Mesothelial cell of epicardium (in vitro differentiated cells): ENCODE results near the gene SMAGP. TPM values are rescaled to one million over a fixed set of nuclear protein-coding genes. Genes with fewer than 3 reads are reported as not detected.

Experiments
- DNase-seq, 2 experiments: peaks; one replicate each; pipeline ENCODE4 v3.0.0; 2021; ENCODE audit warnings: low spot score in 2 of 2; ENCODE audit not compliant: unreplicated experiment in 2 of 2
- H3K27ac Mint-ChIP-seq: 2 replicates; pipeline ENCODE4 v1.8.0; 2021; ENCODE audit warnings: mixed read lengths
- H3K27me3 Mint-ChIP-seq: 2 replicates; pipeline ENCODE4 v1.8.0; 2021; ENCODE audit warnings: low read depth, mixed read lengths
- H3K36me3 Mint-ChIP-seq: 2 replicates; pipeline ENCODE4 v1.8.0; 2021; ENCODE audit warnings: mixed read lengths
- H3K4me1 Mint-ChIP-seq: 2 replicates; pipeline ENCODE4 v1.8.0; 2021; ENCODE audit warnings: mixed read lengths
- H3K4me3 Mint-ChIP-seq: 2 replicates; pipeline ENCODE4 v1.8.0; 2021; ENCODE audit warnings: mild to moderate bottlenecking, moderate library complexity, mixed read lengths
- H3K9me3 Mint-ChIP-seq: 2 replicates; pipeline ENCODE4 v1.8.0; 2021; ENCODE audit warnings: mixed read lengths
- total RNA-seq: library from RNA; stranded (reverse); gene quantifications from 3 replicates; pipeline ENCODE4 v1.2.1, GENCODE V29; 2021
- TF ChIP-seq, protein P1 (sequence below): fragments of 200-600 bp; sonication (generic); IDR thresholded peaks from one replicate; pipeline ENCODE4 v1.5.0; 2021; ENCODE audit warnings: antibody characterized with exemption; ENCODE audit not compliant: unreplicated experiment

SMAGP gene
- total RNA-seq, 1 donor from 2014 or later = 21.5 TPM

DNA sequence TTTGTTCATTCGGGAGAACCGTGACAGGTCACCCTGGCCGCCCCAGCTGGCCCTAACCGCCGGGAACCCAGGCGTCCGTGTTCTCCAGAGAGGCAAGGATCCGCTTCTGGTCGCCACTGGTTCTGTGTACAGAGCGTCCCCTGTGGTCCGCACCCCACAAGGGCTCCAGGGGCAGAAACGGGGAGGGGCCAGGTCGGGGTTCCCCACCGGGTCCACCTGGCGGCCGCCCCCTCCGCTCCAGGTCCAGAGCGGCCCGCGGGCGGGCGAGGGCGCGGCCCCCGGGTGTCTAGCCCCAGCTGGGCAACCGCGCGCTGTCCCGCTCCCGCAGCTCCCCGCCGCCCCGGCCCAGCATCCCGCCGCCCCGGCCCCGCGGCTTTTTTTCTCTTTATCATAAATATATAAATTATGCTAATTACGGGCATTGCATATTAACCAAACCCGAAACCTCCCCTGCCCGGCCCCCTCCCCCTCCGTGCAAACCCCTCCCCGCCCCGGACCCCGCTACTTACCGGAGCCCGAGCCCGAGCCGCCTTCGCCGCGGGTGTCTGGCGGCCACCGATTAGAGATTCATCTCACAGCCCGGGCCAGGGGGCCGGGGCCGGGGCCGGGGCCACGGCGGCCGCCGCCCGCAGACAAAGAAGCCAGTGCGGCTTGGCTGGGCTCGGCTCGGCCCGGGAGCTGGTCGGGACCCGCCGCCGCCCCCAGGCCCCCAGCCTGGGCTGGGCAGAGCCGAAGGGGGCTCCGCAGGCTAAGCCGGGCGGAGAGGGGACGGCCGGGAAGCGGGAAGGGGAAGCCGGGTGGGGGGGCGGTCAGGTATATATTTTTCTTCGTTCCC, 52.9 kb downstream of the SMAGP start:
- H3K36me3 Mint-ChIP-seq = no peaks in the 10 kb centered on the region
- no peaks in the 10 kb centered on the region for H3K27me3 Mint-ChIP-seq
- H3K27ac Mint-ChIP-seq = no peak overlapping the region
- H3K9me3 Mint-ChIP-seq = no peaks in the 10 kb centered on the region
- TF ChIP-seq, protein P1, sequence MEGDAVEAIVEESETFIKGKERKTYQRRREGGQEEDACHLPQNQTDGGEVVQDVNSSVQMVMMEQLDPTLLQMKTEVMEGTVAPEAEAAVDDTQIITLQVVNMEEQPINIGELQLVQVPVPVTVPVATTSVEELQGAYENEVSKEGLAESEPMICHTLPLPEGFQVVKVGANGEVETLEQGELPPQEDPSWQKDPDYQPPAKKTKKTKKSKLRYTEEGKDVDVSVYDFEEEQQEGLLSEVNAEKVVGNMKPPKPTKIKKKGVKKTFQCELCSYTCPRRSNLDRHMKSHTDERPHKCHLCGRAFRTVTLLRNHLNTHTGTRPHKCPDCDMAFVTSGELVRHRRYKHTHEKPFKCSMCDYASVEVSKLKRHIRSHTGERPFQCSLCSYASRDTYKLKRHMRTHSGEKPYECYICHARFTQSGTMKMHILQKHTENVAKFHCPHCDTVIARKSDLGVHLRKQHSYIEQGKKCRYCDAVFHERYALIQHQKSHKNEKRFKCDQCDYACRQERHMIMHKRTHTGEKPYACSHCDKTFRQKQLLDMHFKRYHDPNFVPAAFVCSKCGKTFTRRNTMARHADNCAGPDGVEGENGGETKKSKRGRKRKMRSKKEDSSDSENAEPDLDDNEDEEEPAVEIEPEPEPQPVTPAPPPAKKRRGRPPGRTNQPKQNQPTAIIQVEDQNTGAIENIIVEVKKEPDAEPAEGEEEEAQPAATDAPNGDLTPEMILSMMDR = no peak
- peaks cover 13% of the 10 kb centered on the region for H3K4me1 Mint-ChIP-seq
- H3K4me3 Mint-ChIP-seq = peak overlapping the region; percentile 79
- DNase-seq = peak; percentile 34 to 61

DNA sequence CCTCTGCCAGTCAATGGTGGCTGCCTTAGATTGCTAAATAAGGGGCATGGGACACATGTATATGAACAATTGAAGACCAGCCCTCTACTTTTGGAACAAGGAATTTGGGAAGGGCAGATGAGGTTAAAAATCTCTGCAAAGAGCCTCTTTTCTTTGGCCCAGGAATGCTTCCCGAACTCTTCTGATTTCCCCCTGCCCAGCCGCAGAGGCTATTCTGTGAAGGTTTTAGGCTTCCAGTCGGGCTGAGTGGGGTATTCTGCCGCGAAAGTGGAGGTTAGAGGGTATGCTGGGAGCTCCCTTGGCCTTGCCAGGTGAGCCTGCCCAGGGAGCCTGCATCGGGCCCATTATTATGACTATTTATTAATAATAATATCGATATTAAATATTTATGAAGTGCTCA, 53.6 kb downstream of the SMAGP start:
- Mint-ChIP-seq H3K9me3 (no peaks in the 10 kb centered on the region), H3K4me1 (peaks cover 13% of the 10 kb centered on the region), H3K27ac (no peak overlapping the region), H3K4me3 (peak overlapping the region; percentile 71), H3K27me3 (no peaks in the 10 kb centered on the region), H3K36me3 (no peaks in the 10 kb centered on the region)
- TF ChIP-seq, protein P1 = no peak
- DNase-seq = no peak

DNA sequence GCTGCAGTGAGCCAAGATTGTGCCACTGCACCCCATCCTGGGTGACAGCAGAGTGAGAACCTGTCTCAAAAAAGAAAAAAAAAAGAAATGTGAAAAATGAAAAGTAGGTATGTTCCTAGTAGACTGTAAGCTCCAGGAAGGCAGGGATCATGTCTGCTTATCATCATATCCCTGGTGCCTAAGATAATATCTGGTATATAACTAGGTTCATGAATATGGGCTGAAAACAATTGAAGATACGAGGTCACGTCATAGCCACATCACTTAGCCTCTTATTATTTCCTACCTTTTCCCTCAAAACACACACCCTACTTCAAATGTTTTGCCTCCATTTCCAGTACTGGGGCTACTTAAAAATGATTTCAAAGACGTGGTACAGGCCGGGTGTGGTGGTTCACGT, 55.3 kb downstream of the SMAGP start:
- TF ChIP-seq, protein P1 = no peak

DNA sequence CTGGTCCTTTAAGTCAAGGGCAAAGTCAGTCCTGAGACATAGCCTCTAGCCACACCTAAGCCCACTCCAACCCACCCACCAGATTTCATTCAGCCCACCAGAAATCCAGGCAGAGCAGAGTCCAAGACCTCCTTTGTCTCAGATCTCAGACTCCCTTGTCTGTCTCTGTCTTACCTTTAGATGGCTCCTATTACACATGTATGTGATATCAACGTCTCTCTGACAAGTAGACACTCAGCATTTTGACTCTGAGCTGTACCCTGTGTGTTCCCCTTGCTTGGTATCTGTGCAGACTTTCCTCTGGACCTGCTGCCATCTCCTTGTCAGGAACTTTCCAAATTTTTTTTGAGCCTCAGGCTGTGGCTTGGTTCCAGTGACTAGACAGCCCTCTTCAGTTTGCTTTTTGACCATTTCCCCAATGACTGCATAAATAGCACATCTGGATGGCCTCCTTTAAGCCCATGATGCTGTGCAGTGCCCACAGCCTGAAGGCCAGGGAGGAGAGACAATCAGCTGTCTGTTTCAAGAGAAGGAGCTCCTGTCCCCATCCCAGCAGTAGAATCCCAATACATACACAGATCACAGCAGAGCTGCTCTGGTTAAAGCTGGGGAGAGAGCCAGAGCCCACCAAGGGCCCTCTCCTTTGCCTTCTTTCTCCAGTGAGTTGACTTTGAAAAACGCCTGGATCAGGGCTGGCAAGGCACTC, 59.4 kb downstream of the SMAGP start:
- Mint-ChIP-seq H3K27me3 (no peaks in the 10 kb centered on the region), H3K36me3 (no peaks in the 10 kb centered on the region), H3K27ac (no peak overlapping the region), H3K9me3 (no peaks in the 10 kb centered on the region), H3K4me1 (no peaks in the 10 kb centered on the region), H3K4me3 (no peak overlapping the region)
- TF ChIP-seq, protein P1 = no peak
- no peak for DNase-seq

More for the DNA sequence above, 55.3 kb downstream of the SMAGP start:
- no peak overlapping the region for H3K4me3 Mint-ChIP-seq
- H3K9me3 Mint-ChIP-seq = no peaks in the 10 kb centered on the region
- H3K27ac Mint-ChIP-seq = no peak overlapping the region
- DNase-seq = no peak
- no peaks in the 10 kb centered on the region for H3K27me3 Mint-ChIP-seq
- no peaks in the 10 kb centered on the region for H3K36me3 Mint-ChIP-seq
- H3K4me1 Mint-ChIP-seq = peaks cover 13% of the 10 kb centered on the region

DNA sequence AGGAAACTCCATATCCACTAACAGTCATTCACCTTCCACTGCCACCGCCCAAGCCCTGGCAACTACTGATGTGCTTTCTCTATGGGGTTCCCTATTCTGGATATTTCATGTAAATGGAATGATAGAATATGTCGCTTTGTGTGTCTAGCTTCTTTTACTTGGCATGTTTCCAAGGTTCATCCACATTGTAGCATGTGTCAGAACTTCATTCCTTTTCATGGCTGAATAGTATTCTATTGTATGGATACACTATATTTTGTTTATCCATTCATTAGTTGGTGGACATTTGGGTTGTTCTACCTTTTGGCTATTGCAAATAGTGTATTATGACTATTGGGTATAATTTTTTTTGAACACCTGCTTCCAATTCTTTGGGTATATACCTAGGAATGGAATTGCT, 61.0 kb downstream of the SMAGP start:
- no peak overlapping the region for H3K27ac Mint-ChIP-seq
- no peaks in the 10 kb centered on the region for H3K9me3 Mint-ChIP-seq
- no peaks in the 10 kb centered on the region for H3K36me3 Mint-ChIP-seq
- H3K4me3 Mint-ChIP-seq = no peak overlapping the region
- DNase-seq = no peak
- TF ChIP-seq, protein P1 = no peak
- H3K4me1 Mint-ChIP-seq = no peaks in the 10 kb centered on the region
- H3K27me3 Mint-ChIP-seq = no peaks in the 10 kb centered on the region
